Adipocyte (in vitro differentiated cells): ENCODE data around the gene DNM1.
"Not testable (repeated sequence)": the region's sequence is repeated elsewhere in the genome, so short reads cannot be mapped to it uniquely, and the experiment has no call there.

Experiments used
- DNase-seq: peaks from one replicate; pipeline ENCODE4 v3.0.0-alpha.2; 2015; ENCODE audit warnings: low read depth
- H3K27me3 ChIP-seq: replicated peaks from 2 replicates; pipeline ENCODE4 v1.7.0; 2013; ENCODE audit warnings: mild to moderate bottlenecking, low read length, moderate library complexity; ENCODE audit not compliant: control insufficient read depth, insufficient read depth
- H3K36me3 ChIP-seq: 2 replicates; pipeline ENCODE4 v1.7.0; 2013; ENCODE audit warnings: low read length, mild to moderate bottlenecking, moderate library complexity; ENCODE audit not compliant: control insufficient read depth, insufficient read depth, severe bottlenecking
- H3K4me1 ChIP-seq: 2 replicates; pipeline ENCODE4 v1.7.0; 2013; ENCODE audit warnings: mild to moderate bottlenecking, low read length, moderate library complexity; ENCODE audit not compliant: control insufficient read depth, insufficient read depth
- H3K4me3 ChIP-seq: 2 replicates; pipeline ENCODE4 v1.7.0; 2013; ENCODE audit warnings: mild to moderate bottlenecking, low read length, moderate library complexity
- H3K9ac ChIP-seq: 2 replicates; pipeline ENCODE4 v1.7.0; 2013; ENCODE audit warnings: mild to moderate bottlenecking, low read length, moderate library complexity
- H3K9me3 ChIP-seq: 2 replicates; pipeline ENCODE4 v1.7.0; 2013; ENCODE audit warnings: mild to moderate bottlenecking, low read length, moderate library complexity; ENCODE audit not compliant: control insufficient read depth

Gene DNM1

DNA sequence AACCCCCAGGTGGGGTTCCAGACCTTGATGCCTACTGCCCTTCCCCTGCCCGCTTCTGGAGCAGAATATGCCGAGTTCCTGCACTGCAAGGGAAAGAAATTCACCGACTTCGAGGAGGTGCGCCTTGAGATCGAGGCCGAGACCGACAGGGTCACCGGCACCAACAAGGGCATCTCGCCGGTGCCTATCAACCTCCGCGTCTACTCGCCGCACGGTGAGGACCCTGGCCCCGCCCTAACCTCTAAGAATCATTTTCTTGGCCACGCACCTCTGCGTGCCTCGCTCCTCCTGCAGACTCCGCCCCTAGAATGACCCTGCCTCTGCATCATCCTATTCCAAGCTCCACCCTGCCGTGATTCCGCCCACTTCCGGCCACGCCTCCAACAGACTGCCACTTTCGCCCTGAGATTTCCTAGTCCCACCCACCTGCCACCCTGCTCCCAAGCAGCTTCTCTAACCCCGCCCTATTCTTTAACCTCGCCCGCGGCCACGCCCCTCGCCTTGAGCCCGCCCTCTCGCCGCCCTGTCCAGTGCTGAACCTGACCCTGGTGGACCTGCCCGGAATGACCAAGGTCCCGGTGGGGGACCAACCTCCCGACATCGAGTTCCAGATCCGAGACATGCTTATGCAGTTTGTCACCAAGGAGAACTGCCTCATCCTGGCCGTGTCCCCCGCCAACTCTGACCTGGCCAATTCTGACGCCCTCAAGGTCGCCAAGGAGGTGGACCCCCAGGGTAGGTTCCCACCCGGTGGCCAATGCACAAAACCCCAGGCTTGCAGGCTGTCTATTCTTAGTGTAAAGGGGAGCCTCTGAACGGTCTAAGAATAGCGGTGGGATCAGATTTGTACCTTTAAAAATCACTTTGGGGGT is 15.6 kb downstream of the DNM1 start:
- Histone ChIP-seq H3K9me3 (no peaks in the 10 kb centered on the region), H3K9ac (no peak overlapping the region), H3K4me3 (no peak overlapping the region), H3K27me3 (no peaks in the 10 kb centered on the region), H3K36me3 (no peaks in the 10 kb centered on the region), H3K4me1 (peaks cover 24% of the 10 kb centered on the region)
- DNase-seq = peak; percentile 34

DNA sequence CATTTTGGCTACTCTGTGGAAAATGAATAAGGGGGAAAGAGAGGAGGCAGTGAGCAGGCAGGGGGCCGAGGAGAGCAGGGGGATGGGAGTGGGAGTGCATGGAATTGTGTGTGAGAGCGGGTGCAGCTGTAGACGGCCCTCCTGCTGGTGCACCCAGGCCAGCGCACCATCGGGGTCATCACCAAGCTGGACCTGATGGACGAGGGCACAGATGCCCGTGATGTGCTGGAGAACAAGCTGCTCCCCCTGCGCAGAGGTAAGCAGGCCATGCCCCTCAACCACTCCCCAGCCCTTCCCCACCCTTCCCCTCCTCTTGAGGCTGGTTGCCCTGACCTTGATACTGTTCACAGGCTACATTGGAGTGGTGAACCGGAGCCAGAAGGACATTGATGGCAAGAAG is 16.7 kb downstream of the DNM1 start:
- Histone ChIP-seq H3K4me1 (peaks cover 20% of the 10 kb centered on the region), H3K9me3 (no peaks in the 10 kb centered on the region), H3K36me3 (no peaks in the 10 kb centered on the region), H3K9ac (no peak overlapping the region), H3K27me3 (no peaks in the 10 kb centered on the region), H3K4me3 (no peak overlapping the region)
- no peak for DNase-seq

DNA sequence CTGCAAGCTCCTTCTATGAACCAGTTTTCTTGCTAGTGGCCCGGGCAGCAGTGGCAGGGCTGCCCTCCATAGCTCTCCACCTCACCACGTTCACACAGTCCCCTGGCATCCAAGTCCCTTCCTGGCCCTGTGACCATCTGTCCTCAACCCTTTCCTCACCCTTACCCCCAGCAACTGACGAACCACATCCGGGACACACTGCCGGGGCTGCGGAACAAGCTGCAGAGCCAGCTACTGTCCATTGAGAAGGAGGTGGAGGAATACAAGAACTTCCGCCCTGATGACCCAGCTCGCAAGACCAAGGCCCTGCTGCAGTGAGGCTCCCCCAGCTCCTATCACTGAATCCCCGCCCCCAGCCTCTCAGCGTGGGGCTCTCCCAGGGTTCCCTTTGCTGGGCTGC is 18.8 kb downstream of the DNM1 start:
- H3K9me3 ChIP-seq = no peaks in the 10 kb centered on the region
- H3K27me3 ChIP-seq = no peaks in the 10 kb centered on the region
- no peak for DNase-seq
- H3K9ac ChIP-seq = no peak overlapping the region
- H3K36me3 ChIP-seq = no peaks in the 10 kb centered on the region
- no peak overlapping the region for H3K4me3 ChIP-seq
- peaks cover 1% of the 10 kb centered on the region for H3K4me1 ChIP-seq

DNA sequence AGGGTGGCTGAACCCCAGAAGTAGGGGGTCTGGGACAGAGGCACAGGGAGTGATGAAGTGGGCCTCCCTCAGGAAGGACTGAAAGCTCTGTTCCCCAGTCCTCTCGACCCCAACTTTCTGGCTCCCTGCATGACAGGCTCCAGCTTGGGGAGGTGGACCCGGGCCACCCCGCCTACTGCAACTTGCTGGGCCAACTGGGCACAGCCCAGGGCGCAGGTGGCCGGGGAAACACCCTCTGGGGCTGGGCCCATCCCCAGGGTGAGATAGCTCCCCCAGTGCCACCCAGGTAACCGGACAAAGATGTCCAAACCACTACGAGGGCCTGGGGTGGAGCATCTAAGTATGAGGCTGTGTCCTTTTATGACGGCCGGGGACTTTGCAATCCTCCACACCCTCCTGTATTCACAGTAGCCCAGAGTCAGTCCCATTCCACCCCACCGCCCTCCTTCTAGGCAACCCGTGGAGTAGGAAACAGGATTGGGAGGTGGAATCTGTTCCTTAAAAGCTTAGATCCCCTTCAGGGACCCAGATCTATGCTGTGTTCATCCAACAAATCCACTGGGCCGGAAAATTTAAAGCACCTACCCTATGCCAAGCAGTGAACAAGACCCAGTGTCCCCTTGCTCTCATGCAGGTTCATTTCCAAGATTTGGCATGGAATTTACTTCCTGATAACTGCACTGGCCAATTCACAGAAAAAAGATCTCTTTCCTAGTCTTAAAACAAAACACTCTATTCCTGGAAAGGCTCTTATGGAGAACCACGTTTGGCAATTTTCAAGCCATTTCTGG is 19.9 kb downstream of the DNM1 start:
- Histone ChIP-seq H3K27me3 (no peaks in the 10 kb centered on the region), H3K9me3 (no peaks in the 10 kb centered on the region)
- DNase-seq = no peak

DNA sequence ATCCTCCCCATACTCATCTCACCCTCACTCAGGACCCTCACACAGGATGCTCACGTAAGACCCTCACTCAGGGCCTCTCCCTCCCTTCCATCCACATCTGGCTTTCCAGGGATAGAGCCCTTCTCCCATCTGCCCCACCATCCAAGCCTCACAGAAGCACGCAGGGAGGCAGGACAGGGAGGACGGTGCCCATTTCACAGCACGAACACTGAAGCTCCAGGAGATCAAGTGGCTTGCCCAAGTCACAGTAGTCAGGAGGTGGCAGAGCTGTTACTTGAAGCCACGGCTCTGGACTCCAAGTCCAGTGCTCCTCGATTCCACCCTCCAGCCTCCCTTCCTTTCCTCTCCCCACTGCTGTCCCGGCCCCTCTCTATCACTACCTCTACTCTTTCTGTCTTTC is 21.7 kb downstream of the DNM1 start:
- H3K36me3 ChIP-seq = no peaks in the 10 kb centered on the region
- H3K9me3 ChIP-seq = no peaks in the 10 kb centered on the region
- H3K27me3 ChIP-seq = no peaks in the 10 kb centered on the region
- no peak overlapping the region for H3K4me3 ChIP-seq
- no peak for DNase-seq
- H3K9ac ChIP-seq = no peak overlapping the region
- H3K4me1 ChIP-seq = no peaks in the 10 kb centered on the region

More for the DNA sequence above, 19.9 kb downstream of the DNM1 start:
- H3K36me3 ChIP-seq = no peaks in the 10 kb centered on the region
- H3K4me1 ChIP-seq = no peaks in the 10 kb centered on the region
- no peak overlapping the region for H3K4me3 ChIP-seq
- no peak overlapping the region for H3K9ac ChIP-seq

DNA sequence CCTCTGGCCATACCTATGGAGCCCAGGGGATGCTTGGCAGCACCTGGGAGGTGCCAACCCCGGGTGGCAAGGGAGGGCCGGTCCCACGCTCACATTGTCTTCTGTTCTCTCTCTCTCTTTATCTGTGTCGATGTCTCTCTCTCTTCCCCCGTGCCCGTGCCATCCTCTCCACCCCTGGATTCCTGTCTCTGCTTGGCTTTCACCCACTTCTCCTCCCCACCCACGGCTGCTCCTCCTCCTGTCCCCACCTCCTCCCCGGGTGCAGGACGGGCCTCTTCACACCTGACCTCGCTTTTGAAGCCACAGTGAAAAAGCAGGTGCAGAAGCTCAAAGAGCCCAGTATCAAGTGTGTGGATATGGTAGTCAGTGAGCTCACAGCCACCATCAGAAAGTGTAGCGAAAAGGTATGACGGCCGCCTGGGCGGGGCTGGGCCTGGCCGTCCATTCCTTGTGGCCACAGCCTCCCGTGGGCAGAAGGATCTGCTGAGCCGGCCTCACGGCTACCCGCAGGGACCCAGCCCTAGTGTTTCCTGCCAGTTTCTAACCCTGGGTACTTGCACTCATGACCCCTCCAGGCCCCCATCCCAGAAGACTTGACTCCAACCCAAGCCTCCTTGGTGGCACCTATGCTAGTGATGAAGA is 22.7 kb downstream of the DNM1 start:
- Histone ChIP-seq H3K9me3 (no peaks in the 10 kb centered on the region), H3K4me1 (no peaks in the 10 kb centered on the region), H3K36me3 (no peaks in the 10 kb centered on the region), H3K27me3 (no peaks in the 10 kb centered on the region), H3K4me3 (no peak overlapping the region), H3K9ac (no peak overlapping the region)
- DNase-seq = no peak

DNA sequence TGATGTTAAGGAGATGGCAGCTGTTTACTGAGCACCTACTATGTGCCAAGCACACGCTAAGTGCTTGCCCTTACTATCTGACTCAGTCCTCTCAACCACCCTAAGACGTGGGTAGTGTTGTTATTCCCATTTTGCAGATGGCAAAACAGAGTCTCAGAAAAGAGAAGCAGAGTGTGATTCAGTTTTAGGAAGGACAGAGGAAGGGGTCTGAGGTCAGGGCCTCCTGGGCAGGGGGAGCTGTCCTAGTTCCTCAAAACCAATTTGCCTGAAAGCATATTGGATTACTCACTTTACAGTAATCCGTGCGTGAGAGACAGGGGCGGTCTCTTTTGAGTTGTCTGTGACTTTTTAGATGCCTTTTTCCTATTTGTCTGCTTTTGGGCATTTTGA is 23.2 kb downstream of the DNM1 start:
- no peak for DNase-seq
- no peaks in the 10 kb centered on the region for H3K36me3 ChIP-seq
- H3K27me3 ChIP-seq = no peaks in the 10 kb centered on the region
- no peaks in the 10 kb centered on the region for H3K9me3 ChIP-seq
- H3K4me3 ChIP-seq = no peak overlapping the region
- no peaks in the 10 kb centered on the region for H3K4me1 ChIP-seq
- H3K9ac ChIP-seq = no peak overlapping the region

DNA sequence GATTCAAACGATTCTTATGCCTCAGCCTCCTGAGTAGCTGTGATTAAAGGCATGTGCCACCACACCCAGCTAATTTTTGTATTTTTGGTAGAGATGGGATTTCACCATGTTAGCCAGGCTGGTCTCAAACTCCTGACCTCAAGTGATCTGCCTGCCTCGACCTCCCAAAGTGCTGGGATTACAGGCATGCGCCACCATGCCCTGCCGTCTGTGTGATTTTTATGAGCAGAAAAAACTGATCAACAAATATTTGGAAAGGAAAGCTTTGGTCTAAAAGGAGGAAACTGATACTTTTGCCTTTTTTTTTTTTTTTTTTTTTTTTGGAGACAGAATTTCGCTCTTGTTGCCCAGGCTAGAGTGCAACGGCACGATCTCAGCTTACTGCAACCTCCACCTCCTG is 27.7 kb downstream of the DNM1 start:
- H3K9me3 ChIP-seq, H3K36me3 ChIP-seq, H3K4me3 ChIP-seq, H3K27me3 ChIP-seq, H3K4me1 ChIP-seq, DNase-seq, H3K9ac ChIP-seq: not testable (repeated sequence)

DNA sequence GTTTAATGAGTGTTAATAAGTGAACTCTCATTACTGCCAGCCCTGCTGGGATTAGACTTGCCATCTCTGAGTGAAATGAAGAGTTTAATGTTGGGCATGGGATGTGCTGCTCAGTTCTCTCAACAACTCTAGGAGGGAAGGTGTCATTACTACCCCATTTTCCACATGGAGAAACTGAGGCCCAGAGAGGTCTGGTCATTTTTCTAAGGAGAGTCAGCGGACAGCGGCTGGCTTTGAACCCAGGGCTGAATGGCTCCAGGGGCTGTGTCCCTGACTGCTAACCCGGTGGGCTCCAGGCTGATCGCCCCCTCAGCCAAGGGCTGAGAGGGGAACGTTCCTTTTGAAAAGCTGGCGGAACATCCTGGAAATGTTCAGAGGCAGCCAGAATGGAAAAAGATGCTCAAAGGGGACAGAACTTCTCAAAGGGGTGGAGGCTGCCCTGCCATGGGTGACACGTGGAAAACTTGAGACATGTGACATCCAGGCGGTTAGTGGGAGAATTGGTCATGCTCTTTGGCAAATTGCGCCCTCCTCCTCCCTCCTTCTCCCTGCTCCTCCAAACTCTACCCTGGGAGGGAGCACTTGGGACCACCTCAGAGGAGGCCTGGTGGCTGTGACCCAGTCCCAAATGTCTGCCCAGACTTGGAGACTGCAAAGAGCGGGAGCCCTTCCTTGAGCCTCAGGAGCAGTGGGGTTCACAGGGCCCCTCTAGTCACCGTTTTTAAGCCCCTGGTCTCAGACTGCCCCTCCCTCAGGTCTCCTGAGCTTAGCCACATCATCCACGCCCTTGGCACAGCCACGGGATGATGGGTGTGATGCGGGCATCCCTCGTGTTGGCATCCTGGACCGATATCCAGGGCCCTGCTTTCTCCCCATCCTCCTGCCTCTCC is 28.7 kb downstream of the DNM1 start:
- Histone ChIP-seq H3K9me3 (no peaks in the 10 kb centered on the region), H3K4me3 (no peak overlapping the region), H3K4me1 (no peaks in the 10 kb centered on the region), H3K9ac (no peak overlapping the region), H3K36me3 (no peaks in the 10 kb centered on the region), H3K27me3 (no peaks in the 10 kb centered on the region)
- DNase-seq = no peak

DNA sequence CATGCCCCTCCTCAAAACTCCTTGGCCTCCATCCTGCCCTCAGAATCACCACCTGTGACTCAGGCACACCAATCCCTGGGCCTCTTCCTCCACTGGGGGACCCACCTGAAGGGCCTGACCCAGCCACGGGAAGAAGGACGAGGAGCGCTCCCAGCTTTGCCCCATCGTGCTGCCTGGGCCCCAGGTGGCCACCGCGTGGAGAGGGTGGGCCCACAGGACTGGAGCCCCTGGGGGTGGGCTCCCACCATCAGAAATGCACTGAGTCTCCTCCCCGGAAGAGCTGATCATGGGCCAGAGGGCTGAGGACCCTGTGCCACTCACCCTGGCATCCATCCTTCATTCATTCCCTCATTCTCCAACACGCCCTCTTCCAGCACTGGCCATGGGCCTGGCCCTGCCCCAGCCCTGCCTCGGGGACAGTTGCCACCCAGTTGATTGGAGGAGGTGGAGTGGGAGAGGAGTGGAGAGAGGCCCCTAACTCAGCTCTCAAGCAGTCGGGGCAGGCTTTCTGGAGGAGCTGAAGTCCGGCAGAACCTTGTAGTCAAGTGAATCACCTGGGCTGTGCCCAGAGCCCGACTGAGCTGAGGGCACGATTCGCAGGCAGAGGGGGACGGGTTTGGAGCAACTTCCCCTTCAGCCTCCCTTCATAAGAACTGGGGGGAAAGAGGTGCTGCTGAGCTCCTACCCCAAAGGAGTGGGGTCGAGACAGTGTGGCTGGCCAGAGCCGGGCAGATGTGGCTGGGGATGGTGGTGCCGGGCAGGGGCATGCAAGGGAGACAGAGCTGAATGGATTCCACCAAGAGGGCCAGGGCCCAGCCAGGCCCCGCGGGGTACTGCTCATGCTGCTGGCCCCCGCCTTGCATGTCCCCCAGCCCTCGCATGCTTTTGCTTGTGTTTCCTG is 29.6 kb downstream of the DNM1 start:
- Histone ChIP-seq H3K4me1 (no peaks in the 10 kb centered on the region), H3K9ac (no peak overlapping the region), H3K36me3 (no peaks in the 10 kb centered on the region), H3K9me3 (no peaks in the 10 kb centered on the region), H3K4me3 (no peak overlapping the region), H3K27me3 (no peaks in the 10 kb centered on the region)
- no peak for DNase-seq
